A549 (cell line): ENCODE results near the gene CCNB1IP1. TPM values are rescaled to one million over a fixed set of nuclear protein-coding genes. Genes with fewer than 3 reads are reported as not detected.

Experiments
- ATAC-seq, 2 experiments: fragments of 200-7000 bp in 1 of 2; fragments of >200 bp in 1 of 2; cut with Nextera tagmentation in 1 of 2; cut with Tn5 transposase in 1 of 2; 3 replicates each; pipeline versions ENCODE4 v1.8.0 to v1.9.1; 2018 to 2020; ENCODE audit warnings: mild to moderate bottlenecking in 1 of 2, moderate library complexity in 1 of 2
- CTCF ChIA-PET: fragments of 300-600 bp; sonication (Branson Sonifier 250); formaldehyde crosslinking; extraction: SDS; loops from one replicate; lab custom pipeline; 2021; ENCODE audit warnings: antibody characterized with exemption, inconsistent platforms; lab: Yijun Ruan, JAX
- POLR2A ChIA-PET: fragments of 350-600 bp; formaldehyde crosslinking; extraction: SDS; loops from one replicate; lab custom pipeline; 2021; ENCODE audit warnings: antibody characterized with exemption, inconsistent platforms; lab: Yijun Ruan, JAX
- DNase-seq, 2 experiments: peaks; one replicate each; pipeline versions ENCODE4 v3.0.0 to v3.0.0-alpha.2; 2011 to 2016; ENCODE audit warnings: low read depth in 1 of 2, low spot score in 1 of 2
- FAIRE-seq: peaks from 2 replicates; lab custom pipeline; 2011; peaks lifted over from hg19 to GRCh38; lab: Jason Lieb, UNC
- H3K27ac ChIP-seq, 2 experiments: fragments of >200 bp; sonication (Bioruptor Twin); formaldehyde crosslinking; 3 replicates each; pipeline ENCODE4 v1.5.1; 2016 to 2017
- H3K4me1 ChIP-seq: fragments of >200 bp; sonication (Bioruptor Twin); formaldehyde crosslinking; 3 replicates; pipeline ENCODE4 v1.6.1; 2016
- H3K4me2 ChIP-seq: fragments of >200 bp; sonication (Bioruptor Twin); formaldehyde crosslinking; 3 replicates; pipeline ENCODE4 v1.6.1; 2016
- H3K4me3 ChIP-seq: fragments of >200 bp; sonication (Bioruptor Twin); formaldehyde crosslinking; 3 replicates; pipeline ENCODE4 v1.5.1; 2016
- H3K9me3 ChIP-seq: fragments of >200 bp; sonication (Bioruptor Twin); formaldehyde crosslinking; 3 replicates; pipeline ENCODE4 v1.6.1; 2016
- ATOH8 ChIP-seq: fragments of 250-450 bp; sonication (Bioruptor Pico); IDR thresholded peaks from 2 replicates; pipeline ENCODE4 v1.5.0; 2020; ENCODE audit warnings: low read depth, mild to moderate bottlenecking, moderate library complexity
- BCL3 ChIP-seq: fragments of >200 bp; sonication (Bioruptor Twin); formaldehyde crosslinking; IDR thresholded peaks from 3 replicates; pipeline ENCODE4 v1.6.1; 2016
- CBX2 ChIP-seq: fragments of 200-600 bp; sonication (generic); IDR thresholded peaks from 2 replicates; pipeline ENCODE4 v1.6.1; 2016; ENCODE audit warnings: low read depth, mild to moderate bottlenecking, borderline replicate concordance
- CHD4 ChIP-seq: fragments of 200-600 bp; sonication (generic); IDR thresholded peaks from 2 replicates; pipeline ENCODE4 v1.6.1; 2016; ENCODE audit warnings: antibody characterized with exemption, mild to moderate bottlenecking, borderline replicate concordance
- EHMT2 ChIP-seq: fragments of 200-600 bp; sonication (generic); IDR thresholded peaks from 2 replicates; pipeline ENCODE4 v1.6.1; 2016; ENCODE audit warnings: antibody characterized with exemption, low read depth, mild to moderate bottlenecking, moderate library complexity
- GATA3 ChIP-seq: IDR thresholded peaks from 2 replicates; pipeline ENCODE4 v1.6.1; 2012; ENCODE audit warnings: borderline replicate concordance
- JUNB ChIP-seq: fragments of >200 bp; sonication (Bioruptor Twin); formaldehyde crosslinking; IDR thresholded peaks from 2 replicates; pipeline ENCODE4 v1.6.1; 2016
- KDM1A ChIP-seq: fragments of 200-600 bp; sonication (generic); IDR thresholded peaks from 2 replicates; pipeline ENCODE4 v1.6.1; 2016; ENCODE audit warnings: low read depth, mild to moderate bottlenecking
- KDM5A ChIP-seq: fragments of 200-600 bp; sonication (generic); IDR thresholded peaks from 2 replicates; pipeline ENCODE4 v1.6.1; 2016; ENCODE audit warnings: antibody characterized with exemption, mild to moderate bottlenecking
- MAZ ChIP-seq: fragments of 150-350 bp; IDR thresholded peaks from 2 replicates; pipeline ENCODE4 v1.6.1; 2014; ENCODE audit warnings: antibody characterized with exemption, low read depth, low read length, borderline replicate concordance
- MYC ChIP-seq: IDR thresholded peaks from 2 replicates; pipeline ENCODE4 v1.6.1; 2012; ENCODE audit warnings: mild to moderate bottlenecking, inconsistent platforms, low read length, improper control_type of control experiment, borderline replicate concordance
- RAD21 ChIP-seq, 2 experiments: fragments of >200 bp in 1 of 2; sonication (Bioruptor Twin) in 1 of 2; formaldehyde crosslinking in 1 of 2; IDR thresholded peaks in 1 of 2; conservative IDR thresholded peaks in 1 of 2; 2 replicates in 1 of 2; 3 replicates in 1 of 2; pipeline ENCODE4 v1.6.1; 2012 to 2018; ENCODE audit warnings: inconsistent platforms in 1 of 2
- RARB ChIP-seq: fragments of 250-450 bp; sonication (Bioruptor Pico); IDR thresholded peaks from 2 replicates; pipeline ENCODE4 v1.8.0; 2021; ENCODE audit warnings: mild to moderate bottlenecking, moderate library complexity
- RCOR1 ChIP-seq: fragments of 150-350 bp; IDR thresholded peaks from 2 replicates; pipeline ENCODE4 v1.6.1; 2014; ENCODE audit warnings: antibody characterized with exemption, low read length, low read depth
- SREBF2 ChIP-seq: fragments of 450-650 bp; IDR thresholded peaks from 2 replicates; pipeline ENCODE4 v1.6.1; 2014; ENCODE audit warnings: mild to moderate bottlenecking, moderate library complexity
- ZC3H11A ChIP-seq: fragments of 450-650 bp; IDR thresholded peaks from 2 replicates; pipeline ENCODE4 v1.6.1; 2014; ENCODE audit warnings: antibody characterized with exemption, mild to moderate bottlenecking
- ZNF302 ChIP-seq: fragments of 250-450 bp; sonication (Bioruptor Pico); IDR thresholded peaks from 2 replicates; pipeline ENCODE4 v1.9.0; 2021; ENCODE audit warnings: inconsistent platforms, mild to moderate bottlenecking, moderate library complexity
- ZSCAN20 ChIP-seq: fragments of 250-450 bp; sonication (Bioruptor Pico); IDR thresholded peaks from 2 replicates; pipeline ENCODE4 v1.8.0; 2022; ENCODE audit warnings: mild to moderate bottlenecking, moderate library complexity
- WGBS: methylation state at CpG from one replicate; pipeline ENCODE4 v1.1.6; 2017; ENCODE audit errors: missing lambda C conversion rate; 5-methylcytosine and 5-hydroxymethylcytosine counted together
- polyA plus RNA-seq, 4 experiments: library from polyadenylated mRNA; depleted of rRNA in 3 of 4; stranded (reverse); fragments of >200 nt; fragmentation: RNase III in 1 of 4; extraction: RNeasy Plus Mini Kit Qiagen cat#74134 plus additional on column Dnase treatment in 1 of 4; gene quantifications; 2 replicates in 3 of 4; 3 replicates in 1 of 4; pipeline ENCODE4 v1.2.3, GENCODE V29; 2011 to 2017
- TF ChIP-seq, protein P1 (sequence below): IDR thresholded peaks from 2 replicates; pipeline ENCODE4 v1.6.1; 2012
- TF ChIP-seq, protein P2 (sequence below): fragments of 250-450 bp; sonication (Bioruptor Pico); IDR thresholded peaks from 2 replicates; pipeline ENCODE4 v1.5.0; 2021; ENCODE audit warnings: mild to moderate bottlenecking, moderate library complexity, borderline replicate concordance
- TF ChIP-seq, protein P3 (sequence below): fragments of >200 bp; sonication (Bioruptor Twin); formaldehyde crosslinking; IDR thresholded peaks from 2 replicates; pipeline ENCODE4 v1.6.1; 2016

The CCNB1IP1 gene
- polyA plus RNA-seq, 2 of the 4 experiments (the other 2 are of a cell fraction): 30.8 to 121 TPM

- TF ChIP-seq, protein P1, sequence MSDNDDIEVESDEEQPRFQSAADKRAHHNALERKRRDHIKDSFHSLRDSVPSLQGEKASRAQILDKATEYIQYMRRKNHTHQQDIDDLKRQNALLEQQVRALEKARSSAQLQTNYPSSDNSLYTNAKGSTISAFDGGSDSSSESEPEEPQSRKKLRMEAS: no peak
- no peak for TF ChIP-seq CHD4
These were observed 49.4 kb upstream of the CCNB1IP1 start (continued) for GRCh38 chr14:20382526-20382925.

DNA sequence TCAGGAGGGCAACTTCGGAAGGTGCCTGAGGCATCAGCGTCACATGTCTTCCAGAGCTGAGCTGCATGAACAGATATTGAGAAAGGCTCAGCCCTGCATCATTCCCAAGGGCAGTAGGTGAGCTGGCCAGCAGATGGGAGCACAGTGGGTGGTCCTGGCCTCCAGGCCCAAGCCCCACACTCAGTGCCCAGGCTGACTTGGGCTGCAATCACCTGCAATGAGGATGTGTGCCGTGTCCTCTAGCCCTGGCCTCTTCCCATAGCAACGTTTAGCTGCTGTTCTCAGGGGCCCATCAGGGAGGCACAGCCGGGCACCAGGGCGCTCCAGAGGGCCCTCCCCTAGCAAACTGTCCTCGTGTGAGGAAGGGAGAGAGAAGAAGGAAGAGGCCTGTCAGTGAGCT is 48.3 kb upstream of the CCNB1IP1 start:
- Histone ChIP-seq H3K4me1 (no peaks in the 10 kb centered on the region), H3K27ac (no peak overlapping the region), H3K4me2 (no peak overlapping the region), H3K4me3 (no peak overlapping the region), H3K9me3 (no peaks in the 10 kb centered on the region)
- CTCF ChIA-PET: no interaction called here
- WGBS: 86% methylated on average over 6 of the region's 7 CpGs
- TF ChIP-seq ZNF302 (CRISPR knock-in tag) (no peak), KDM5A (no peak), JUNB (no peak), RARB (CRISPR knock-in tag) (no peak), GATA3 (no peak), ZSCAN20 (CRISPR knock-in tag) (no peak), MYC (no peak), ATOH8 (CRISPR knock-in tag) (no peak)
- TF ChIP-seq, protein P2, sequence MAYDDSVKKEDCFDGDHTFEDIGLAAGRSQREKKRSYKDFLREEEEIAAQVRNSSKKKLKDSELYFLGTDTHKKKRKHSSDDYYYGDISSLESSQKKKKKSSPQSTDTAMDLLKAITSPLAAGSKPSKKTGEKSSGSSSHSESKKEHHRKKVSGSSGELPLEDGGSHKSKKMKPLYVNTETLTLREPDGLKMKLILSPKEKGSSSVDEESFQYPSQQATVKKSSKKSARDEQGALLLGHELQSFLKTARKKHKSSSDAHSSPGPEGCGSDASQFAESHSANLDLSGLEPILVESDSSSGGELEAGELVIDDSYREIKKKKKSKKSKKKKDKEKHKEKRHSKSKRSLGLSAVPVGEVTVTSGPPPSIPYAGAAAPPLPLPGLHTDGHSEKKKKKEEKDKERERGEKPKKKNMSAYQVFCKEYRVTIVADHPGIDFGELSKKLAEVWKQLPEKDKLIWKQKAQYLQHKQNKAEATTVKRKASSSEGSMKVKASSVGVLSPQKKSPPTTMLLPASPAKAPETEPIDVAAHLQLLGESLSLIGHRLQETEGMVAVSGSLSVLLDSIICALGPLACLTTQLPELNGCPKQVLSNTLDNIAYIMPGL (CRISPR knock-in tag): no peak
- TF ChIP-seq, protein P3, sequence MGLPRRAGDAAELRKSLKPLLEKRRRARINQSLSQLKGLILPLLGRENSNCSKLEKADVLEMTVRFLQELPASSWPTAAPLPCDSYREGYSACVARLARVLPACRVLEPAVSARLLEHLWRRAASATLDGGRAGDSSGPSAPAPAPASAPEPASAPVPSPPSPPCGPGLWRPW: no peak
- FAIRE-seq: no peak
- DNase-seq: no peak
- no peak for ATAC-seq
- POLR2A ChIA-PET: interaction anchor here (0.8 to 1.5 kb wide), 2 partner anchors 32 to 74 kb away, joined by 3 to 4 read pairs; partner anchors contain the start of genes APEX1, OSGEP and TEP1

DNA sequence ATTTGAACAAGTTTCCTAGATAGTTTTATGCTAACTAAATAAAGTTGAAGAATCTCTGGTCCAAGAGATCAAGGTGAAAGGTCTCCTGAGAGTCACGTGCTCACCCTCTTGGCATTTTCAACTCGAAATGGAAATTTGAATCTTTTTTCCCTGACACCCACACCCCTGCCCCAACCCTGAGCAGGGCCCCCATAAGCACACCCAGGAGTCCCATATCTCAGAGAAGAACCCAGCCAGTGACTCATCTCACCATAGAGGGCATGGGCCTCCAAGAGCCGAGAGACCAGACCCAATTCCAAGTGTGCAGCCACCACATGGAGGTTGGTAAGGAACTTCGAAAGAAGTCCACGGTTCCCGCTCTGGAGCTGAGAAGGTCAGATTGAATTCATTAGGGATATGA is 47.6 kb upstream of the CCNB1IP1 start:
- no peak for ATAC-seq
- WGBS: 88% methylated on average over 6 of the region's 6 CpGs
- no peaks in the 10 kb centered on the region for H3K9me3 ChIP-seq
- H3K27ac ChIP-seq: no peak overlapping the region
- DNase-seq: no peak
- no peak overlapping the region for H3K4me2 ChIP-seq
- CTCF ChIA-PET: no interaction called here
- no peak for FAIRE-seq
- no peaks in the 10 kb centered on the region for H3K4me1 ChIP-seq
- POLR2A ChIA-PET: interaction anchor here (0.8 to 1.5 kb wide), 2 partner anchors 33 to 74 kb away, joined by 3 to 4 read pairs; partner anchors contain the start of genes APEX1, OSGEP and TEP1
- TF ChIP-seq BCL3 (no peak), MAZ (no peak), KDM1A (no peak), ZC3H11A (no peak), RAD21 (conservative IDR thresholded peaks at IDR 0.05 in 1 of 2, IDR thresholded peaks at IDR 0.05 in 1 of 2) (no peak), CBX2 (no peak), EHMT2 (no peak), RCOR1 (no peak), SREBF2 (no peak)
- TF ChIP-seq, protein P2 (CRISPR knock-in tag): no peak
- H3K4me3 ChIP-seq: no peak overlapping the region
